GM21786 (cell line): ENCODE measurements around the gene CSH1.
"Not testable (repeated sequence)": the region's sequence is repeated elsewhere in the genome, so short reads cannot be mapped to it uniquely, and the experiment has no call there.

Experiments used
- ATAC-seq: cut with Tn5 transposase; IDR thresholded peaks from one replicate; pipeline ENCODE4 v1.9.1; 2021; ENCODE audit not compliant: unreplicated experiment

CSH1 gene

DNA sequence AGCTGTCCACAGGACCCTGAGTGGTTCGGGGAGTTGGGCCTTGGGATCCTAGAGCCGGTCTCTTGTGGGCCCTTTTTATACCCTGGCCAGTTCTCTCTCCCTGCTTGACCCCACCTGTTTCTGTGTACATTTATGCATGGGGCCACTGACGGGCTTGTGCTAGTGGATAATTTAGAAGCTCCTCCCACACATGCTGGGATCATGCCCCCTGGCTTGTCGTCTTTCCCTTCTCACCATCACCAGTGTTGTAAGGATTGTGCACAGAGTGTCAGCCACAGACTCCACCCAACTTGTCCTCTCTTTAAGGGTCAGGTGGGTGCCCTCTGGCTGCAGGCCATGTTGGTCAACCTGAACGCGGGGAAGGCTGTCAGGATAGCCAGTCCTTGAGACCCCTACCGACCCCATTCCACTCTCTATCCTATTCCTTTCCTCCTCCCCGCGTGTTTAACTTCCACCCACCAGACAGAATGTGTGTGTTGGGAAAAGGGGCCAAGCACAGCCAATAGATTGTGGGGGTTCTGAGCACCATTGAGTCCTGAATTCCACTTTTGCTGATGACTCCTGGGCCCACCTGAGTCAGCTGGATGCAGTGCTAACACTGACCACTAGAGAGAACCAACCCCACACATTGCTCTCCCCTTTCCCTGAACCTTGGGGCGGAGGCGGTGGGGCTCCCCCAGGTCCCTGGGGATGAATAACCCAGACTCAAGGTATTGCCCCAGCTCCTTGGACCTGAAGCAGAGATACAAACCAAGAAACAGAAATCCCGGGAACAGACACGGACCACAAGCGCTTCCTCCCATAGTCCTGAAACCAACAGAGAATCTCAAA is at the start of gene CSH1:
TSS of gene CSH1 (minus strand) at position 51 of the 831 bp plus-strand sequence. CDS start 63 bp downstream, outside the sequence.
- ATAC-seq = not testable (repeated sequence)

DNA sequence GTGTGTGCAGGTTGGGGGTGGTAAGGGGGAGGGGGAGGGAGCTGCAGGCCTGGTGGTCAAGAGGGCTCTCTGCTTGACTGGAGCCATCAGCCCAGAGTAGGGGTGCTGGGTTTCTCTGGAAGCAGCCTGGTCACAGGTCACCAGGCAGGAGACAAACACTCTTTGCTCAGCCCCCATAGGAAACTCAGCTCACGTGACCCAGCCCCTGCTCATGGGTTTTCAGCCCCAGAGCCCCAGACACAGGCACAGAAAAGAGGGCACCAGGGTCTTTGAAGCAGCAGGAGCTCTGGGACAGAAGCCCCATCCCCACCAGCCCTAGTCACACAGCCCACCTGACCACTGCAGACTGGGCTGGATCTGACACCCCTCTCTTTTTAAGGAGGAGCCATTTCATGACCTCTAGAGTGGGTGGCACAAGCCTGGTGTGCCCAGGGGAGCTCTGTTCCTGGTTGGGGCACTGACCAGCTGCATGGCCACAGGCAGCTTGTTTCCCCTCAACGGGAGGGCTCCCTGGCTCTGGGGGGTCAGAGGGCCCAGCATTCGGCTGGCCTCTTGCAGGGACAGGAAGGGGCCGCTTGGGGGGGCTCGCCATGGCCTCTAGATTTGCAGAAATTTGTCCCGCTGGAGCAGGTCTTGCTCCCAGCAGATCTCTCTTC is 49.5 kb upstream of the CSH1 start:
- ATAC-seq = peak; percentile 41

DNA sequence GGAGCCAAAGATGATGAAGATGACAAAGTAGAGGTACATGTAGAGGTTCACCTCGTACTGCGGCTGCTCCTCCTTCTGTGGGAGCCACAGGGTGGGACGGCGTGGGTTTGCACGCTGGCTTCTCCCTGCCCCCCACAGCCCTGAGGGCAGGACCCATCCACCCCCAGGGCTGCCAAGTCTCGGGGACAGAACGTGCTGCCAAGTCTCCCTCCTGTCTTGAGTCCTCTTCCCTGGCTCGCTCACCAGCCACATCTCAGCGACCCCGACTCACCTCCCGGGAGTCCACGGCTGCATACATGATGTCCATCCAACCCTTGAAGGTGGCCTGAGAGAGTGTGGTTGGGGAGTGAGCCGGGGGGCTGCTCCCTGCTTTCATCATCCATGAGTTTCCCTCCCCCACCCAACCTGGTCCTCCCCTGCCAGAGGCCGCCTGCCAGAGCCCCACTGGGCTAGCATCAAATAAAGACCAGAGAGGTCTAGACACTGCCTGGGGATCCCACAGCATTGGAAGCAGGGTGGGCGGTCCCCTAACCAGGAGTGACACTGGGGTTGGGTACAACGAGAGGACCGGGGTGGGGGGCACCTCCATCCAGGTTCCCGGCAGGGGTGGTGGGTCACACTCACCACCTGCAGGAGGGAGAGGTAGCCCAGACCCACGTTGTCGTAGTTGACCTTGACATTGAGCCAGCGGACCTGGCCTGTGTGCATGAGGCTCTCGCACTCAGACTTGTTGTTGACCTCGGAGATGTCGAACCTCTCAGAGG is 48.5 kb upstream of the CSH1 start:
- no peak for ATAC-seq

DNA sequence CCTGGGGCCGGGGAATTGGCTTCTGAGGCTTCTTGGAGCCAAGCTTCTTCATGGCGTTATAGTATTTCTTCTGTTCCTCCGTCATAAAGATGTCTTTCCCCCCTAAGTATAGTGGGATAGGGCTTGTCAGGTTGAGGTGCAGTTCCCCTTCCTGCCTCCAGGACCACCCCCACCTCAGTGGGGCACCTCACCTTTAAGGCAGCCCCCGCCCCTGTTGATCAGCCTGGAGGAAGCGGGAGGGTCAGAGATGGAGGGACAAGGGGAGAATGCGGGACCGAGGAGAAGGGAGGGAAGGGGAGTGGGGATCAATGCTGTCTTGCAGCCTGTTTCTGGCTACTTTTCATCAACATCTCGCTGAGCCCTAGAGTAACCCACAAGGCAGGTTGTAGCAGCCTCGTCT is 47.4 kb upstream of the CSH1 start:
- ATAC-seq = no peak

DNA sequence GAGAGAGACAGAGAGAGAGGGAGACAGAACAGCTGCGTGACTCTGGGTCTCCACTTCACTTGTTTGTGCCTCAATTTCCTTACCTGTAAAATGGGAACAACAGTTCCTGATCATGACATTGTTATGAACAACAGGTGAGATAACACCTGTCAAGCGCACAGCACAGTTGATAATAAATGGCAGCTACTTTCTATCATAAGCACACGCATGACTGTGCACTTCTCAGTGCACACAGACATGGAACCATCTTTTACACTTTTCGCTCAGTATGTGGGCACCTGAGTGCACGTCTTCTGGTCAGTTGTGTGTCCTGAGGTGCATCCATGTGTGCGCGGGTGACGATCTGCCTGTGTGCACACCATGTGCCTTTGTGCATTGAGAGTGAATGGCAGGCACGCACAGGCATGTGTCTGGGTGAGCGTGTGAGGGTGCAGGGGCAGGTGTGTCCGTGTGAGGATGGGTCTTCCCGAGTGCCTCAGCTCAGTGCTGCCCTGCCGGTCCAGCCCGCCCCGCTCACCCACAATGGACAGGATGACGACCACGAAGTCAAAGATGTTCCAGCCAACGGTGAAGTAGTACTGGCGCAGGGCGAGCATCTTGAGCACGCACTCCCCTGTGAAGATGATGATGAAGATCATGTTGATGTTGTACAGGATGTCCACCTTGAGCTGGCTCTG is 46.1 kb upstream of the CSH1 start:
- ATAC-seq = no peak

DNA sequence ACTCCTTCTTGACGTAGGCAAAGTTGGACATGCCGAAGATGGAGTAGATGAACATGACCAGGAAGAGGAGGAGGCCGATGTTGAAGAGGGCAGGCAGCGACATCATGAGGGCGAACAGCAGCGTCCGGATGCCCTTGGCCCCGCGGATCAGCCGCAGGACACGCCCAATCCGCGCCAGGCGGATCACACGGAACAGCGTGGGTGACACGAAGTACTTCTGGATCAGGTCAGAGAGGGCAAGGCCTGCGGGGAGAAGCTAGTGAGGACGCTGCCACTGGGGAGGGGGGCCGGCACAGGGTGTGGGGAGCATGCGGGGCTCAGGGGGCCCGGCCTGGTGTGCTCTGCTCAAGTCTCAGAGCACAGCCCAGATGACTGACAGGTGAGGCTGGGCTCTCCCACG is 45.4 kb upstream of the CSH1 start:
- ATAC-seq = no peak

DNA sequence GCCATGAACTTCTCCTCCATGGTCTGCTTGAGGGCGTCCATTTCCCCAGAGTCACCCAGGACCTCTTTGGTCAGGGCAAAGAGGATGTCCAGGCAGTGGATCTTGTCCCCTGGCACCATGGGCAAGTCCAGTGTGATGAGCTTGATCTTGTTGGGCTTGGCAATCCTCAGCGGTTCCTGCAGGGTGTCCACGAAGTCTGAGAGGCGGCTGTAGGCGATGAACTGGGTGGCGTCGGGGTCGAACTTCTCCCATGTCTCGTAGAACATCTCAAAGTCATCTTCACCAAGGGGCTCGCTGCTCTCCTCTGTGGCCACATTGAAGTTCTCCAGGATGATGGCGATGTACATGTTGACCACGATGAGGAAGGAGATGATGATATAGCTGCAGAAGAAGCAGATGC is 44.8 kb upstream of the CSH1 start:
- no peak for ATAC-seq

DNA sequence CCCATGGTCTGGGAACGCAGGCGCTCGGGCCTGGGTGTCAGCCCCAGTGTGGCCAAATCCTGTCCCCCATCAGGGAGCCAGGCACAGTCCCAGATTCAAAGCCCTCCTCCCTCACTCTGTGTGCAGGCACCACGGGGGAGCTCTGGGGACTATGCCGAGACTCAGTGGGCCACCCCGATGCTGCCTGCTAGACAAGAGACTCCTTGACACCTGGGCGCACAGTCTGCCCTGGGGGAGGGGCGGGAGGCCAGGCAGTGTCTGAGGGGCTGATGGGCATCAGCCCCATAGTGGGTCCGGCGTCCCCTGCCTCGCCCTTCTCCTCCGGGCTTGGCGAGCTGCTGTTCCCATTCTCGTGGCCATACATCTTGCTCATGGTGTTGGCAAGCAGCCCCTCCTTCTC is 44.2 kb upstream of the CSH1 start:
- ATAC-seq = no peak

DNA sequence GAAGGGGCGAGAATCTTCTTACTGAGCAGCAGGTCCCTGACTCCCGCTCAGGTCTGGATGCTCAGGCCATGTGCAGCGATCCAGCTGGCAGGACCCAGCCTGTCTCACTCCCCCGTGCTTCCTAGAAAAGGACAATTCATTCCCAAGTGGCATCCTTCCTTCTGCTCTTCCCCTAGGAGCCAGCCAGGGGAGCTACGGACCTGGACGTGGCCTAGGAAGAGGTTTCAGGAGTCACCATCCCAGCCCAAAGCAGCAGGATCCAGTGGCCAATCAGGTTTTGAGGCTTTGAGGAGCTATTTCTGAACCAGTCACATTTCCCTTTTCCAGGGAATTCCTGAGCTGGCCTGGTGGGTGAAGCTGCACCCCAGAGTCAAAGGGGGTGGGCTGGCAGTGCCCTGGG is 43.5 kb upstream of the CSH1 start:
- no peak for ATAC-seq

DNA sequence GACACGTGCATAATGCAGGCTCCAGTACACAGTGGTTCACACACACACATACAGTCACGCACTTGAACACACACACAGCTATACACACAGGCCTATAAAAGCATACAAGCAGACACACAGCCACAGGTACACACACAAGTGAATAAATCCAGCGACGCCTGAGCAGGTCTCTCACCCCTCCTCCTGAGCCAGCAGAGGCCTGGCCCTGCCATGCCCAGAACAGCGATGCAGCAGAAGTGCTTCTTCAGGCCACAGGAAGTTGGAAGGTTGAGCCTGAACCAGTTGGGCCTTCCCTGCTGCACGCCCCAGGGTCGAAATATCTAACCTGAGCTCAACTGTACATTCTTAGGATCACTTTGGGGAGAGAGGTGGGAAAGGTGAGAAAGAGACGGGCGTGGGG is 43.0 kb upstream of the CSH1 start:
- no peak for ATAC-seq

DNA sequence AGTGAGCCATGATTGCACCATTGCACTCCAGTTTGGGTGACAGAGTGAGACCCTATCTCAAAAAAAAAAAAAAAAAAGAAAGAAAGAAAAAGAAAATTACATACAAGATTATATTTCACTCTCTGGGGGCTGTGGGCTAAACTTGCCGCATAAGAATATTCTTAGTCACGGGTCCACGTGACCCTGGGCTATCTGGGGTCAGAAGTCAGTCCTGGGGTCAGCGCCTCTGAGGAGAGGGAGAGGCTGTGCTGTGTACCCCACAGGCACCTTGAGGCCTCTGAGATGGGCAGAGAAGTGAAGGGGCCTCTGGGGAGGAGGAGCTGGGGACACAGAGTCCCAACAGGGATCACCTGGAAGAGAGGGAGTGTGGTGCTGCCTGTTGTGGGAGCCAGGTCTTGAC is 41.5 kb upstream of the CSH1 start:
- ATAC-seq = no peak

DNA sequence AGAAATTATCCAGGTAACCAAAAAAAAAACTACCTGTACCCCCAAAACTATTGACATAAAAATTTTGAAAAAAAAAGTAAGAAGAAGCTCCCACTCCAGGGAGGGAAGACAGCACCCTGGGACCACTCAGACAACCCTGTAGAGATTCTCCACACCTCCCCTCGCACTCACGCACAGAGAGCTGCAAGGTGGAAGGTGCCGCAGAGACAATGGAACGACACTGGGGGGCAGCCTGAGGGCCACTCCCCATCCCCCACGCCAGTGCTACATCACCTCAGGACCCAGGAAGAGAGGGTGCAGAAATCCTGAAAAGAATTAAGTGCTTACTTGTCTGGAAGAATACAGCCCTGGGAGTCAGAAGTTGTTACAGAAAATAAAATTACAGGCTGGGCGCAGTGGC is 40.9 kb upstream of the CSH1 start:
- ATAC-seq = no peak

DNA sequence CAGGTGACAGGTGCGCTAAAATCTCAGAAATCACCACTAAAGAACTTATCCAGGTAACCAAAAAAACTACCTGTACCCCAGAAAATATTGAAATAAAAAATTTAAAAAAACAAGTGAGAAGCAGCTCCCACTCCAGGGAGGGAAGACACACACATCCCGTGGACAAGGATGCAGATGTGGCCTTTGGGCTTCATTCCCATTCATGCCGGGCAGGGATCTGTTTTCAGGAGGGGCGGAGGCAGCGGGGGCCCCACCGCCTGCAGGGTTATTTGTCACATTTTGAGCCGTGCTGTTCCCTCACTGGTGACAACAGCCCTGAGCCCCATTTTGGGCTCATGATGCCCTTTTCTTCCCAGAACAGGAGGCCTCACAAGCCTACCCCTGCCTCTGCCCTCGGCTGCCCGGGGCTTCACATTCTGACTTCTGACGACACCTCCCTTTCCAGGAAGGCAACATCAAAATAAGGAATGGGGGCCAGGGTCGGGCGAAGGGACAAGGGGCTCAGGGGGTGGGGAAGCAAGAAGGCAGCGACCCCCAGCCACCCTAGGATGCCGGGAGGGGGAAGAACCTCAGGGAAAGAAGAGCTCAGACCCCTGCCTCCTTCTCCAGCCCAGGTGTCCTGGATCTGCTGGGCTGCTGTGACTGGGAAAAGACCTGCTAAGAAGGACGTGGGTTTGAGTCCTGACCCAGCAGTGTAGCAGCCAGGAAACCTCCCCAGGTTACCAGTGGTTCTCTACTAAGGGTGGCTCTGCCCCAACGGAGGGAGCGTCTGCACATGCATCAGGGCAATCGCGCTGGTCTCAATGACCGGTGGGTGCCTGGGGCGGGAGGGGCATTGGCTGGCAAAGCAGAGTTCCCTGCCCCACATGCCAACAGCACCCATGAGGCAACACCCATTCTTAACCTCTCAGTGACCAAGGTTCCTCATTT is 38.1 kb upstream of the CSH1 start:
- ATAC-seq = no peak

DNA sequence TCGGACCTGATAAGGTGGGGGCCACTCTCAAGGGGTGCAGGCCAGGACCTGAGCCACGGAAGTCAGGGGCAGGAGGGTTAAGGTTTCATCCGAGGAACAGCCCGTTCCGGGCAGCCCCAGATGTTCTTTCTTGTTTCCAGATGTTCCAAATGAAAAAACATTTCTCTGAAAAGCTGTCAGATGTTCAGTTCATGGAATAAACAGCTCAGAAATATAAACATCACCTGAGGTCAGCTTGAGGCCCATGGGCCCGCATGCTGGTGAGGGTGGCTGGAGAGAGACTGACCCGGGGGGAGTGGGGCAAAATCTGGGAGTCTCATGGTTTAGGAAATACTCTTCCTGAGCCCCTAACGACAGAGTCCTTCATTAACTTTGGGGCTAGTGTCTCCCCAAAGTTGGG is 37.2 kb upstream of the CSH1 start:
- ATAC-seq = no peak

DNA sequence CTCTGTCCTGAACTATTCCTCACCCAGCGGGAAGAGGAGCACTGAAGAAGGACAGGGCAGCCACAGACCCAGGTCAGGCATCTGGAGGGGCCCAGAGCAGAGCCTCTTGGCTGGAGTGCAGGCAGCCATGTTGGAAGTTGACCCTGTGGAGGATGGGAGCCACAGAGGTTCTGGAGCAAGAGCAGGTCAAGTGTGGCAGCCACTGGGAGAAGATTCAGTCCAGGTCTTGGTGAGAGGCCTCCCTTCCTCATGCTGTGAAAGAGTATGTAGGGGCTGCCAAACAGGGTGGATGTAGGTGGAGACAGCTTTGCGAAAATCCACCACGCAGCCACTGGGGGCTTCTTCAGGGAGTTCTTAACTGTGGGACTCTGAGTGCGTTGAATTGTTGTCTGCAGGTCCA is 36.3 kb upstream of the CSH1 start:
- peak; percentile 12 for ATAC-seq

DNA sequence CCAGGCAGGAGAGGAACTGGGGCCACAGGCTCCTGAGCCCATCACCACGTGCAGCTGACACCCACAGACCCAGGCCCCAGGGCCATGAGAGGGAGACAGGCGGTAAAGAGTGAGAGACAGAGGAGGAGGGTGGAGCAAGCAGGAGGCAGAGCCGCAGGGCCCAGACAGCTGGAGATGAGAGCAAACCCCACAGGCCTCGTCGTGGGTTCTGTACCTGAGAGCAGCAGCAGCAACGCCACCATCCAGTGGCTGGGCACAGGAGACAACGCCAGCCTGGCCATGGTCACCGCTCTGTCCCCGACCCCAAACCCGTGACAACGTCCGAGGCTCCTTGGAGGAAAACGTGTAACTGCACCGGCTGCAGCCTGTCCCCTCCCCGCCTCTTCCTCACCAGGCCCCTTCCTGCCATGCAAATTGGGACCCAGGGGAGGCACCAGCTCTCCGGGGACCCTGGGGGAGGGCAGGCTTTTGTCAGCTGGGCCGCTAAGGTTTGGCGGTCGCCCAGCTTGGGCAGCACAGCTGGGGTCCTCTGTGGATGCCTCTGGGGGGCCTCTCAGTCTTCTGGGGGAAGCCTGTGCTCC is 35.7 kb upstream of the CSH1 start, which contains the start of gene CD79B:
TSS of gene CD79B (minus strand) at position 351 of the 581 bp plus-strand sequence. CDS start at position 281, 70 bp downstream.
- ATAC-seq = peak; percentile 71

DNA sequence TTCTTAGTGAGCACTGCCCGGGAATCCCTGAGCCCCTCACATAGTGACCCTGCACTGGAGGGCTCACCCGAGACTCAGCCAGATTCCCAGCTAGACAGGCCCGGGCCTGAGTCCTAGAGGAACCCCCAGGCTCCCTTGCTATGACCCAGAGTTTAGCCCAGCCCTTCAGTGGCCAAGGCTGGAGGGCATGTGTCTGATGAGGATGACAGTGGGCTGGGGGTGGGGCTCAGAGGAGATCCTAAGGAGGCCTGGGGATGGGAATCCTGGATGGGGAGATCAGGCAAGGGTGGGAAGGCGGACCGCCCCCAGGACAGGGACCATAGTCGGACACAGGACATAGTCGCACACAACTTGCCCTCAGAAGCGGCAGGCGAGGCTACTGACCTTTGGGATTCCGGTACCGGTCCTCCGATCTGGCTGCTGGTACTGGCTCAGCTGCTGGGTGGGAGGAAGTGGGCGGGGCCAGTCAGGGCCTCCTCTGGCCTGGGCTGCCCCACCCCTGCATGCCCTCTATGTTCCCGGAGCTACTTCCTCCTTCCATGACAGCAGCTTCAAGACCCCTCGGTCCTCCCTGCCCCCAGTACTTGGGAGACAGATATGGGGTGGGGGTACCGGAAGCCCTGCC is 34.7 kb upstream of the CSH1 start:
- ATAC-seq = peak; percentile 31

DNA sequence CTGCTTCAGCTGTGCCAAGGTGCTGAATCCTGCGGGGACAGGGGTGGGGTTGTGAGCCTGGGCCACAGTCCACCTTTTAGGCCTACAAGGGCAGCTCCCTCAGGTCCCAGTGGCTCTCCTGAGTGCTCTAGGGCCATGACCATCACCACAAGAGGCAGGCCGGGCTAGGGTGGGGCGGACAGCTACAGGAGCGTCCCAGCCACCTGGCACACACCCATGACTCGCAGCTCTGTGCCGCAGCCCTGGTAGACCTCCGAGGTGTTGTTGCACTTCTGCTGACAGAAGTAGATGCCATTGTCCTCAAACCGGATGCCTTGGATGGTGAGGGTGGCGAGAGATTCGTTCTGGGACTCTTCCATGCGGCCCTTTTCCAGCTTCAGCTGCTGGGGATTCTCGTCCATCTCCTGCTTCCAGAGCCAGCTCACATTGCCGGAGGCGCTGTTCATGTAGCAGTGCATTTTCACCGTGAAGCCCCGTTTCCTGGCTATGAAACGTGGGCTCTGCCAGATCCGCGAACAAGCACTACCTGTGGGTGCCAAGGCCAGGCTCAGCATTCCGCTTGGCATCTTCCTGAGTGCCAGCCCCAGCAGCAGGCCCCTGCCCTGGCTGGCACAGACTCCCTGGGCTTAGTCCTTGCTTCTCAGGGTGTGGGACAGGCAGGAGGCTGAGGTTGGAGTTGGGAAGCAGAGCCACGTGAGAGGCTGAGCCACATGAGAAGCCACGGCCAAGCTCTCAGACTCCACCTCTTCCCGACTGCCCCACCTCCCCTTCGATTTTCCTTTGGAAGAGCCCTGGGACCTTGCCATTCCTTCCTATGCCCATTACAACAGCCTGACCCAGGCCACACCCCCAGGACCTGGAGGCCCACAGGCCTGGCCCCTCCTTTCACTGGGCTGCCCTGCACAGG is 33.7 kb upstream of the CSH1 start:
- no peak for ATAC-seq
